Fibroblast of skin of right quadriceps (primary cell): Measurements from ENCODE around the gene DENND1A.
"Not testable (repeated sequence)": the region's sequence is repeated elsewhere in the genome, so short reads cannot be mapped to it uniquely, and the experiment has no call there.

Source experiments
- DNase-seq: peaks from one replicate; pipeline ENCODE4 v3.0.0-alpha.2; 2013

The DENND1A gene

GRCh38 chr9:123914517-123915196 is 15.3 kb downstream of the DENND1A start:
- DNase-seq = no peak

- DNase-seq = no peak
These were observed 17.6 kb downstream of the DENND1A start for GRCh38 chr9:123912167-123912897.

- no peak for DNase-seq
These were observed 18.9 kb downstream of the DENND1A start for GRCh38 chr9:123911024-123911423.

GRCh38 chr9:123909192-123909591 is 20.7 kb downstream of the DENND1A start:
- DNase-seq = not testable (repeated sequence)

GRCh38 chr9:123903550-123903949 is 26.4 kb downstream of the DENND1A start:
- not testable (repeated sequence) for DNase-seq

GRCh38 chr9:123894822-123895221 is 35.1 kb downstream of the DENND1A start:
- no peak for DNase-seq

GRCh38 chr9:123893831-123894460 is 36.0 kb downstream of the DENND1A start:
- DNase-seq = peak; percentile 48

- no peak for DNase-seq
These were observed 36.8 kb downstream of the DENND1A start for GRCh38 chr9:123893115-123893514.

- DNase-seq = no peak
These were observed 42.1 kb downstream of the DENND1A start for GRCh38 chr9:123887837-123888236.

- not testable (repeated sequence) for DNase-seq
These were observed 44.1 kb downstream of the DENND1A start for GRCh38 chr9:123885834-123886233.

GRCh38 chr9:123883634-123884033 is 46.3 kb downstream of the DENND1A start:
- DNase-seq = no peak

- no peak for DNase-seq
These were observed 48.3 kb downstream of the DENND1A start for GRCh38 chr9:123881604-123882003.

GRCh38 chr9:123880420-123880819 is 49.5 kb downstream of the DENND1A start:
- no peak for DNase-seq

GRCh38 chr9:123876750-123877149 is 53.2 kb downstream of the DENND1A start:
- no peak for DNase-seq

GRCh38 chr9:123872710-123873109 is 57.2 kb downstream of the DENND1A start:
- no peak for DNase-seq

- DNase-seq = no peak
These were observed 58.1 kb downstream of the DENND1A start for GRCh38 chr9:123871781-123872180.

- no peak for DNase-seq
These were observed 61.9 kb downstream of the DENND1A start for GRCh38 chr9:123868002-123868401.

- no peak for DNase-seq
These were observed 62.9 kb downstream of the DENND1A start for GRCh38 chr9:123867034-123867433.

GRCh38 chr9:123866497-123866896 is 63.4 kb downstream of the DENND1A start:
- DNase-seq = peak; percentile 16

- no peak for DNase-seq
These were observed 64.5 kb downstream of the DENND1A start for GRCh38 chr9:123865226-123866000.

- DNase-seq = no peak
These were observed 65.7 kb downstream of the DENND1A start for GRCh38 chr9:123864251-123864650.

- DNase-seq = peak; percentile 87
These were observed 66.6 kb downstream of the DENND1A start for GRCh38 chr9:123863164-123863855.

- no peak for DNase-seq
These were observed 68.2 kb downstream of the DENND1A start for GRCh38 chr9:123861756-123862120.
